ENCODE results near the gene TFF2. TPM values are rescaled to one million over a fixed set of nuclear protein-coding genes. Genes with fewer than 3 reads are reported as not detected.

The TFF2 gene
- total RNA-seq, 4 donors from 2014 or later, result not detected

GRCh38 chr21:42373196-42373907 is 22.6 kb upstream of the TFF2 start:
- no peaks in the 10 kb centered on the region for H3K36me3 ChIP-seq
- 77 to 80% methylated on average over 25 of the region's 25 CpGs for WGBS, 2 donors
- H3K27ac ChIP-seq, result no peak overlapping the region
- H3K4me3 ChIP-seq, result no peak overlapping the region
- H3K9me3 ChIP-seq, result no peaks in the 10 kb centered on the region
- DNase-seq (ENCODE audit: low spot score in 2 of 2), result no peak
- no peaks in the 10 kb centered on the region for H3K4me1 ChIP-seq
- H3K27me3 ChIP-seq, result peaks cover 0 to 11% of the 10 kb centered on the region in 2 donors
- TF ChIP-seq CTCF (IDR thresholded peaks at IDR 0.05) (no peak), POLR2A (IDR thresholded peaks at IDR 0.05) (no peak), EP300 (IDR thresholded peaks at IDR 0.05) (no peak)

DNA sequence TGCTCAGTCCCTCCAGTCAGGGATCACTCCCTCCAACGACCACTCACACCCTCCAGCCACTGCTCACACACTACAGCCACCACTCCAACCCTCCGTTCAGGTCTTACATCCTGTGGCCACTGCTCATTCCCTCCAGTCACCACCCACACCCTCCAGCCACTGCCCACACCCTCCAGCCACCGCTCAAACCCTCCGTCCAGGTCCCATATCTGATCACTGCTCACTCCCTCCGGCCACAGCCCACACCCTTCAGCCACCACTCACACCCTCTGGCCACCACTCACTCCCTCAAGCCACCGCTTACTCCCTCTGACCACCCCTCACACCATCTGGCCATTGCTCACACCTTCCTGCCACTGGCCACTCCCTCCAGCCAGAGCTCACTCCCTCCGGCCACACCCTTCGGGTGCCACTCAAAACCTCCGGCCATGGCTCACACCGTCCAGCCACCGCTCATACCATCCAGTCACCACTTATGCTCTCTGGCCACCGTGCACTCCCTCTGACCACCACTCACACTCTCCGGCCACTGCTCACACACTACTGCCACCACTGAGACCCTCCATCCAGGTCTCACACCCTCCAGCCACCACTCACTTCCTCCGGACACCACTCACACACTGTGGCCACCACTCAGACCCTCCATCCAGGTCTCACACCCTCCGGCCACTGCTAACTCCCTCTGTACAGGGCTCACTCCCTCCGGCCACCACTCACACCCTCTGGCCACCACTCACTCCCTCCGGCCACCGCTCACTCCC is 20.3 kb upstream of the TFF2 start:
- no peaks in the 10 kb centered on the region for H3K9me3 ChIP-seq
- H3K27me3 ChIP-seq, result peaks cover 0 to 10% of the 10 kb centered on the region in 2 donors
- TF ChIP-seq EP300 (IDR thresholded peaks at IDR 0.05), result no peak
- no peak for TF ChIP-seq POLR2A (IDR thresholded peaks at IDR 0.05)
- TF ChIP-seq CTCF (IDR thresholded peaks at IDR 0.05), result no peak
- no peaks in the 10 kb centered on the region for H3K36me3 ChIP-seq
- no peak overlapping the region for H3K27ac ChIP-seq
- no peaks in the 10 kb centered on the region for H3K4me1 ChIP-seq
- no peak overlapping the region for H3K4me3 ChIP-seq
- DNase-seq (ENCODE audit: low spot score in 2 of 2), result no peak
- WGBS, 2 donors, result 77 to 80% methylated on average over 18 of the region's 18 CpGs

- no peak overlapping the region for H3K4me3 ChIP-seq
- no peaks in the 10 kb centered on the region for H3K36me3 ChIP-seq
- no peaks in the 10 kb centered on the region for H3K4me1 ChIP-seq
- TF ChIP-seq CTCF (IDR thresholded peaks at IDR 0.05) (no peak), POLR2A (IDR thresholded peaks at IDR 0.05) (no peak), EP300 (IDR thresholded peaks at IDR 0.05) (no peak)
- WGBS, 2 donors, result 75 to 80% methylated on average over 16 of the region's 16 CpGs
- H3K9me3 ChIP-seq, result no peaks in the 10 kb centered on the region
- no peak for DNase-seq (ENCODE audit: low spot score in 2 of 2)
- H3K27me3 ChIP-seq, result peaks cover 0 to 4% of the 10 kb centered on the region in 2 donors
- no peak overlapping the region for H3K27ac ChIP-seq
Observed at GRCh38 chr21:42369821-42370220, 19.0 kb upstream of the TFF2 start.

DNA sequence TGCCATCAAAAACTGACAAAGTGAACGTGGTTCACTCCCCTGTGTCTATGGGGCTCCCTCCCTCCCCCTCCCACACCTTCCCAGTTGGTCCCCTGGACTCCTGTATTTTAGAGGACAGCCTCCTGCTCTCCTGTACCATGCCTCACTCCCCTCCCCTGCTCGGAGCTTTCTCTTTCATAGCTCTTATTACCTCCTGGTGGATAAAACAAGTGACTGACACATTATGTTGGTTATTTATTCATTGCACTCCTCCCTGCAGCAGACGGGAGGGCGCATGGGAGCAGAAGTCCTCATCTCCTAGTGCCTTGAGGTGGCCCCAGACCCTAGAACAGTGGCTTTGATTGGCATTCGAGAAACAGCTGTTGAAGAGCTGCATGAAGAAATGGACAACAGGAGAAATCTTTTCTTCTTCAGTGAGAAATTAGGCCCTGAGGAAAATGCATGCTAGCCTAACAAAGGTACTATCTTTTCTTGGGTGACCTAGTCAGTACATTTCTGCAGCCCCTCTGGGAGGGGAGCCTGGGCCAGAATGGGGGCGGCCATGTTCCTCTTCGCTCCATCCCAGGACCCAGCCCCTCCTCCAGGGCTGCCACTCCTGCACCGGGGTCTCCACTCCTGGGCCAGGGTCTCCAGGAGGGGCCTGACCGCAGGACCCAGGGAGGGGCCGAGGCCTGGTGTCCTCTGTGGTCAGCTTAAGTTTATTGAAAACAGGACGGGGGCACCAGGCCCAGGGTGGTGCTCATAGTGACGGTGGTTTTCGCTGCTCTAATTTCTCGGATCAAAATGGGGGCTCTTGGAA is 16.8 kb upstream of the TFF2 start:
- H3K4me1 ChIP-seq, result no peaks in the 10 kb centered on the region
- no peak overlapping the region for H3K4me3 ChIP-seq
- WGBS, 2 donors, result 85% methylated on average over 14 of the region's 14 CpGs
- peaks cover 0 to 7% of the 10 kb centered on the region in 2 donors for H3K27me3 ChIP-seq
- no peaks in the 10 kb centered on the region for H3K36me3 ChIP-seq
- H3K27ac ChIP-seq, result no peak overlapping the region
- TF ChIP-seq POLR2A (IDR thresholded peaks at IDR 0.05) (no peak), EP300 (IDR thresholded peaks at IDR 0.05) (no peak), CTCF (IDR thresholded peaks at IDR 0.05) (no peak)
- DNase-seq (ENCODE audit: low spot score in 2 of 2), result no peak
- H3K9me3 ChIP-seq, result no peaks in the 10 kb centered on the region
